GM19397 (cell line): ENCODE data around the gene TMEM108.

Source experiments
- ATAC-seq: cut with Tn5 transposase; IDR thresholded peaks from one replicate; pipeline ENCODE4 v1.9.1; 2021; ENCODE audit warnings: mild to moderate bottlenecking, moderate library complexity; ENCODE audit not compliant: unreplicated experiment

Gene TMEM108

GRCh38 chr3:133269393-133269792 is 231.2 kb downstream of the TMEM108 start:
- ATAC-seq, result no peak

DNA sequence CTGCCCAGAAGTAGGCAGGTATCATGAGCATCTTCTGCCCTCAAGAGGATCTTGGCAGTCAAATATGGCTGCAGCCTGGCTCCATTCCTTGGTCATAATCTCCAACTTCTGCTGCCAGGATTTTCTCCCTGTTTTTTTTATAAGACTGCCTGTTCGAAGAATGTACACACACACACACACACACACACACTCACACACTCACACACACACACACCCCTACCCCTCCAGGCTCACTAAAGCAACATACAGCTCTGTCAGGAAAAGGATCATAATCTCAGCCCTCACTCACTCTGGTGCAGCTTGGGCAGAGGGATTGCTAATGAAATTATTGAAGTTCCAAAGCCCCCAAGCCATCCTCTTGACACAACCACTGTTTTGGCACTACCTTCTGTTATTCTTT is 232.4 kb downstream of the TMEM108 start:
- ATAC-seq, result no peak

GRCh38 chr3:133271042-133271441 is 232.9 kb downstream of the TMEM108 start:
- no peak for ATAC-seq

DNA sequence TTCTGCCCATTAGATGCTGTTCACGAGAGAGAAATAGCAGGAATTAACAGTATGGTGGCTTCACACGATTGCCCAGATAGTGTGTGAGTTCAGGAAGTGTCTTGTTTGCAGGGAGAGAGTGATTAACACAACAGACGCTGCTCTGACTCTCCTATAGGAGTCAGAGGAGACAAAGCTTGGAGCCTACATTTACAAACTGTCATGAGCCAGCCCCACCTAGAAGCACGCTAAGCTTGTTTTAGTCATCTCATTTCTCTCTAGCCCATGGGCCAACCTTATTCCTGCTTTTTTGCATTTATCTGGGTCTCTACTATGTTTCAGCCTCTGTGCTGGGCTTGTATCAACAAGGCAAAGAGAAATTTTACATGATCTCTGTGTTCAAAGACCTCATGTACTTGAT is 233.3 kb downstream of the TMEM108 start:
- ATAC-seq, result no peak

GRCh38 chr3:133273346-133273745 is 235.2 kb downstream of the TMEM108 start:
- ATAC-seq, result no peak

GRCh38 chr3:133274477-133274876 is 236.3 kb downstream of the TMEM108 start:
- no peak for ATAC-seq

DNA sequence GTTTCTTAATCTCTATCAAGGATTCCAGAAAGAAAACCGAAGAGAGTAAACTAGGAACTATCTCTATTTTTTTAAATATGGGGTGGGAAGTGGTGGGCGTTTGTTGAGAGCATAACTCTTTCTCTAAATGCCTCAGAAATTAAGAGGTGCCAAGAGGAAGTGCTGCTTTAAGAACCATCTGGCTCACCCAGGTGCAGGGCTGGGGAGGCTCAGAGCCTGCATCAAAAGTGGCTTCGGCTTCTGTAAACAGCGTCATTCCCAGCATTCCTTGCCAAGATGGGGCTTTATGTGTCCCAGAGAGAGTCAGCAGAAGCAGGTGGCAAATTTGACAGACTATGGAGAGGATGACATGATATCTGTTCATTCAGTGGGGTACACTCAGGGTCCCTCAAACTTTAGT is 238.4 kb downstream of the TMEM108 start:
- no peak for ATAC-seq

DNA sequence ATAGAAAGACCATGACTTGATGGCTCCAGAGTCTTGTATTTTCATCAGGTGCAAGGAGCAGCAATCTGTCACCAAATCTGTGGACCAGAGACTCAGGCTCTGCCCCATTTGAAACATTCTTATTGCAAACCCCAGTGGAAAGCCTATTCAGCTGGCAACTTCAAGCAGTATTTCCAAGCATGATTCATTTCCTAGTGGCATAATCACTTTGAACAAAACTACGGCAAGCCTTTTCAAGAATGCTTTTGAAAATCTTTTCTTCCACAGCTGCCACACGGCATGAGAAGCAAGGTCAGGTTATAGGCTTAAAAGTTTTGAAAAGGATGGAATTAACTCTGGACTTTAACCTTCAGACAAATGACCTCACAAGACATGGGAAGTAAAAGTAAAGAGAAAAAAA is 239.6 kb downstream of the TMEM108 start:
- no peak for ATAC-seq

GRCh38 chr3:133278260-133279043 is 240.3 kb downstream of the TMEM108 start:
- ATAC-seq, result no peak

GRCh38 chr3:133280586-133280985 is 242.4 kb downstream of the TMEM108 start:
- ATAC-seq, result no peak

DNA sequence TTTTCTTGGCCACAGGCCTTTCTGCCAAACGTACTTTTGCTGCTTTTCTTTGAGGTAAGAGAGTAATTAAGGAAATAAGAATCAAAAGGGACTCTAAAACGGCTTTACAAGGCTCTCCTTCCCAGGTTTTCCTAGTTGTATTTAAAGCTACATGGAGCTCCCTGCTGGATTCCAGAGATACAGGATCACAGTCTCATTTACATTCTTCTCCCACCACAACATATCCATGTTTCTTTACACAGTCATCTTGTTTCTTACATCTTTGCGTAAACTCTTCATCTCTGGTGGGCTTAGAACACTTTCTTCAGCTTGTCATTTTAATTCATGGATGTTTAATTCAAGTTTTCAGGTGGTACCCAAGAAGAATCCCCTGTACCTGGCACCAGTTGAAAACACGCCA is 244.0 kb downstream of the TMEM108 start:
- ATAC-seq, result no peak

GRCh38 chr3:133283958-133284807 is 246.0 kb downstream of the TMEM108 start:
- ATAC-seq, result no peak

GRCh38 chr3:133289322-133289721 is 251.1 kb downstream of the TMEM108 start:
- no peak for ATAC-seq

- no peak for ATAC-seq
Observed at GRCh38 chr3:133292296-133292695, 254.1 kb downstream of the TMEM108 start.

GRCh38 chr3:133293397-133294110 is 255.4 kb downstream of the TMEM108 start:
- no peak for ATAC-seq

- ATAC-seq, result no peak
Observed at GRCh38 chr3:133294253-133294652, 256.1 kb downstream of the TMEM108 start.

- no peak for ATAC-seq
Observed at GRCh38 chr3:133295199-133295901, 257.2 kb downstream of the TMEM108 start.

GRCh38 chr3:133295944-133296917 is 258.0 kb downstream of the TMEM108 start:
- ATAC-seq, result no peak

- ATAC-seq, result no peak
Observed at GRCh38 chr3:133296981-133297380, 258.8 kb downstream of the TMEM108 start.

DNA sequence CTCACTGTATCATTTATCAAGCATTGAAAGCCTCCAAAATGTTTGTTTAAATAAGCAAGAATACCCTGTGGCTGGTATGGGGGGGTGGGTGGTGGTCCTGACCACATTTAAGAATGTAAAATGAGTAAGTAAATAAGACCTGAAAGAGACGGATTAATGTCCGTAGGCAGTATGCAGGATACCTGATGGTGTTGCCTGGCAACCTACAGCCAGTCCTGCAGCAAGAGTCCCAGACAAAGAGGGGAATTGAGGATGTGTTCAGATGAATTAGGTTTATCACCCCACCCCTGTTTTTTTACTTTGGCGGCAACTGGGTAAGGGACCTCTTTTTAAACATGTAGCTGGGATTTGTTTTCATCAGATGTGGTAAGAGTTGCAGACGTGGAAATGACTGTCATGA is 261.9 kb downstream of the TMEM108 start:
- no peak for ATAC-seq
